ENCODE measurements around the gene DNMT1.

Gene DNMT1

DNA sequence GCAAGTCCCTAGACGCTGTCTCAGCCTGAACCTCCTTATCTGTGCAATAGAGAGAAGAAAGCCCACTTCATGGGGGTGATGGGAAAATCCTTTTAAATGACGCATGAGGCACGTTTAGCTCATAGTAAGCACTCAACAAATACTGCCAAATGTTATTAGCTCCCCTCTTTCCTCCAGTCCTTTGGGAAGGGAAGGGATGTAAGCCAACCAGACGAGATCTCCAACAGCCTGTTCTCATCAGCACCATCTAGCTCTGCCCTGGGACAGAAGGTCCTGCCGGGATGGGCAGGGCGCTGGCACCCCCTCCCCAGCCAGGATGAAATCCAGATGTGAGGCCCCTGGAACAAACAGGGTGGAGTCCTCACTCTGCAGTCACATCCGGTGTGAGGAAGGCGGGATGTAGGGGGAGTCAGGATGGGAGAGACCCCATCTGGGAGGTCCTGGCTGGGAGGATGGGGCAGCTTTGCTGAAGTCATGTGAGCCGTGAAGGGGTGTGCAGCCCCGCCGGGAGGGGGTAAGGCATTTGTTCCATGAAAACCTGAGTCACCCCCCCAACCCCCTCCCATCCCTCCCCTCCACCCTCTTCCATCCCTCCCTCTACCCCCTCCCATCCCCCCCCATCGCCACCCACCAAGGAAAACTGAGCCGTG lies 31.7 kb upstream of the DNMT1 start:
- peak; percentile 92 for DNase-seq (ENCODE audit: low read depth)
- TF ChIP-seq, protein P1, sequence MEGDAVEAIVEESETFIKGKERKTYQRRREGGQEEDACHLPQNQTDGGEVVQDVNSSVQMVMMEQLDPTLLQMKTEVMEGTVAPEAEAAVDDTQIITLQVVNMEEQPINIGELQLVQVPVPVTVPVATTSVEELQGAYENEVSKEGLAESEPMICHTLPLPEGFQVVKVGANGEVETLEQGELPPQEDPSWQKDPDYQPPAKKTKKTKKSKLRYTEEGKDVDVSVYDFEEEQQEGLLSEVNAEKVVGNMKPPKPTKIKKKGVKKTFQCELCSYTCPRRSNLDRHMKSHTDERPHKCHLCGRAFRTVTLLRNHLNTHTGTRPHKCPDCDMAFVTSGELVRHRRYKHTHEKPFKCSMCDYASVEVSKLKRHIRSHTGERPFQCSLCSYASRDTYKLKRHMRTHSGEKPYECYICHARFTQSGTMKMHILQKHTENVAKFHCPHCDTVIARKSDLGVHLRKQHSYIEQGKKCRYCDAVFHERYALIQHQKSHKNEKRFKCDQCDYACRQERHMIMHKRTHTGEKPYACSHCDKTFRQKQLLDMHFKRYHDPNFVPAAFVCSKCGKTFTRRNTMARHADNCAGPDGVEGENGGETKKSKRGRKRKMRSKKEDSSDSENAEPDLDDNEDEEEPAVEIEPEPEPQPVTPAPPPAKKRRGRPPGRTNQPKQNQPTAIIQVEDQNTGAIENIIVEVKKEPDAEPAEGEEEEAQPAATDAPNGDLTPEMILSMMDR (conservative IDR thresholded peaks at IDR 0.05; ENCODE audit: low read length) = 0 out of 2 replicates have a peak, but pooled peaks have one; percentile 1
- H3K4me3 ChIP-seq (ENCODE audit: low read length) = peak overlapping the region; percentile 27

DNA sequence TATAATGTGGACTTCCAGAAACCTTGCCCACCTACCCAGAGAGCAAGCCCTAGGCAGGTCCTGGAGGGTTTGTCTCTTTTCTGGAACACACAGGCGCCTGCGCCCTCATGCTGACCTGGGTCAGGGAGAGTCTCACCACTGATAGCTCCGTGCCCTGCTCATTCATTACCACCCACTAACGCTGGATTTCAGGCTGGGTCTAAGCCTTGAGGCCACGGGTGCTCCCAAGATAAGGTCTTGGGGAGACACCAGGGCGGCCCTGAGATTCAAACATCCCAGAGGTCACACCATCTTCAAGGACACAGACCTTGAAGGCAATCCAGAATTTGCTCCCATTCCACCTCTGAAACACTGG lies 31.2 kb upstream of the DNMT1 start:
- TF ChIP-seq, protein P1 (conservative IDR thresholded peaks at IDR 0.05; ENCODE audit: low read length) = no peak
- no peak overlapping the region for H3K4me3 ChIP-seq (ENCODE audit: low read length)
- no peak for DNase-seq (ENCODE audit: low read depth)

DNA sequence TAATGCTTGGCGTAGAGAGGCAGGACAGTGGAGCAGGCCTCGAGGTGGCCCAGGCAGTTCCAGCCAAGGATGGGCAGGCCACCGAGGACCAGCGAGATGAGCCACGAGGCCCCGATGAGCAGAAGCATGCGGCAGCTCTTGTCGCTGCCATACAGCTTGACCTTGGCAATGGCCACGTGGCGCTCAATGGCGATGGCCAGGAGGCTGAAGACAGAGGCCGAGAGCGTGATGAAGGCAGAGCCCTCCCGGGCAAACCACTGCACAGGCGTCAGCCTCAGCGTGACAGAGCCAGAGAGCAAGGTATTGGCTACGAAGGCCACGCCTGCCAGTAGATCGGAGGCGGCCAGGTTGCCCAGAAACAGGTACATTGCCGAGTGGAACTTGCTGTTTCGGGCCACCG lies 29.6 kb upstream of the DNMT1 start:
- TF ChIP-seq, protein P1 (conservative IDR thresholded peaks at IDR 0.05; ENCODE audit: low read length) = no peak

DNA sequence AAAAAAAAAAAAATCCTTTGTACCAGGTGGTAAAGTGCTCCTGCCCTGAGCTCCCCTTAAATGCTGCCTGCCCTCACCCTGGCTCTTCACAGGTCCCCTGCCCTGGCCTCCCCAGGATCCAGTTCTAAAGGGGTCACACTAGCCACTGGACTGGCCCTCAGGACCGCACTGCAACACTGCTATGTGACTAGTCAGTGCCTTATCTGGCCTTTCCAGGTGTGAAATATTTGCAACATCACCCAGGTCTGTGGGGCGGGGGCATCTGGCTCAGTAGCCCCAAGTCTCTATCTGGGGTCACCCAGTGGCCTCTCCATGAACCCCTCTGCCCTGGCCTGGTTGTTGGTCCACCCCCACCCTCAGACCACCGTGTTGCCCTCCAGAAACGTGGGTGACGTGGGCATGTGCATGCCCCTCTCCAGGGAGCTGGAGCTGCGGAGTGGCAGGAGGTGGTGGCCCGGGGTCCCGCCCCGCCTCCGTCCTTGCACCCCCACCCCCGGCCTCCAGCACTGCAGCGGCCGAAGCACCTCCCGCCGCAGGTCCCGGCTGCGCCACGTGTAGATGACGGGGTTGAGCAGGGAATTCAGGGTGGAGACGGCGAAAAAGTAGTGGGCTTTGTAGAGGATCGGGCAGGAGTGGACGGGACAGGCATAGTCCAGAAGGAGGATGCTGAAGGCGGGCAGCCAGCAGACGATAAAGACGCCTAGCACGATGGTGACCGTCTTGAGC lies 28.9 kb upstream of the DNMT1 start:
- DNase-seq (ENCODE audit: low read depth) = no peak
- TF ChIP-seq, protein P1 (conservative IDR thresholded peaks at IDR 0.05; ENCODE audit: low read length) = no peak
- no peak overlapping the region for H3K4me3 ChIP-seq (ENCODE audit: low read length)

More for the DNA sequence above, 29.6 kb upstream of the DNMT1 start:
- no peak overlapping the region for H3K4me3 ChIP-seq (ENCODE audit: low read length)
- no peak for DNase-seq (ENCODE audit: low read depth)

DNA sequence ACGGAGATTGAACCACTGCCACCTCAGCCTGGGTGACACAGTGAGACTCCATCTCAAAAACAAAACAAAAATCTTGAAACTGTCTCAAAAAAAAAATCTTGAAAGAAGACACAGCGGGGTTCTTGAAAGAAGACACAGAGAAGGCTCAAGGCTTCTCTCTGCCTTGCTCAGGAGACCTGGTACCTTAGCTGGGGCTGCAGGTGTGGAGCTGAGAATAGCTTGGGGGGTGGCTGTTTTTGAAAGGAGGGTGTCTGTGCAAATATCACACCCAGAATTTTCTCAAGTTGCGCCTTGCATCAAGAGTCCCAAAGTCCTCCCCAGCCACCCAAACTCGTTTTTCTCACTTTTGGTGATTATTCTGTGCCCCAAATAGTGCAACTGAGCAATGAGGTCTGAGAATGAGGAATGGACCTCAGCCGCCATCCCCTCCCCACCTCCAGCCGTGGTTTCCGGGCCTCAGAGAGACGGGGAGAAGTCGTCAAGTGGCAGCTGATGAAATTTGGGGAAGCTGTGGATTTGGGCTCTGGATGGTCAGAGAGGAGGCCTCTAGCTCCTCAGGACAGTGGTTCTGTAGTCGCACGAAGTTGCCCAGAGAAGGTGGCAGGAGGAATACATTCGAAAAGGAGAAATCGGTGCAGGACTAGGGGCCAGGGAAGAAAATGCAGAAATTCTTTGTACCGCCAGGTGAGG lies 27.6 kb upstream of the DNMT1 start:
- H3K4me3 ChIP-seq (ENCODE audit: low read length) = no peak overlapping the region
- TF ChIP-seq, protein P1 (conservative IDR thresholded peaks at IDR 0.05; ENCODE audit: low read length) = no peak
- no peak for DNase-seq (ENCODE audit: low read depth)

DNA sequence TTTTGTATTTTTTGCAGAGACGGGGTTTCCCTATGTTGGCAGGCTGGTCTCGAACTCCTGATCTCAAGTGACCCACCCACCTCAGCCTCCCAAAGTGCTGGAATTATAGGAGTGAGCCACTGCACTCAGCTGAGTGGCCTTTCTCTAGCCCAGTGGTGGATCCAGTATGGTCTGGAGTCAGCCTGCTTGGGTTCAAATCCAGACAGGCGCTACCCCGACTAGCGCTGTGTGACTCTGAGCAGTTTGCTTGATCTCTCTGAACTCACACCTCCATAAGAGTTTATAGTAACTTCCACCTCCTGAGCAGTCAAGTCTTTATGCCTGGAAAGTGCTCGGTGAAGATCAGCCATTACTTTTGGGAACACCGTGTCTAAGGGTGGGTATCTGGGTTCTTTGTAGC lies 25.9 kb upstream of the DNMT1 start:
- TF ChIP-seq, protein P1 (conservative IDR thresholded peaks at IDR 0.05; ENCODE audit: low read length) = no peak
- H3K4me3 ChIP-seq (ENCODE audit: low read length) = no peak overlapping the region
- DNase-seq (ENCODE audit: low read depth) = no peak

All from AG10803 (cell line).